ENCODE results near the gene RNF150.
"Not testable (repeated sequence)": the region's sequence is repeated elsewhere in the genome, so short reads cannot be mapped to it uniquely, and the experiment has no call there.

RNF150 gene

DNA sequence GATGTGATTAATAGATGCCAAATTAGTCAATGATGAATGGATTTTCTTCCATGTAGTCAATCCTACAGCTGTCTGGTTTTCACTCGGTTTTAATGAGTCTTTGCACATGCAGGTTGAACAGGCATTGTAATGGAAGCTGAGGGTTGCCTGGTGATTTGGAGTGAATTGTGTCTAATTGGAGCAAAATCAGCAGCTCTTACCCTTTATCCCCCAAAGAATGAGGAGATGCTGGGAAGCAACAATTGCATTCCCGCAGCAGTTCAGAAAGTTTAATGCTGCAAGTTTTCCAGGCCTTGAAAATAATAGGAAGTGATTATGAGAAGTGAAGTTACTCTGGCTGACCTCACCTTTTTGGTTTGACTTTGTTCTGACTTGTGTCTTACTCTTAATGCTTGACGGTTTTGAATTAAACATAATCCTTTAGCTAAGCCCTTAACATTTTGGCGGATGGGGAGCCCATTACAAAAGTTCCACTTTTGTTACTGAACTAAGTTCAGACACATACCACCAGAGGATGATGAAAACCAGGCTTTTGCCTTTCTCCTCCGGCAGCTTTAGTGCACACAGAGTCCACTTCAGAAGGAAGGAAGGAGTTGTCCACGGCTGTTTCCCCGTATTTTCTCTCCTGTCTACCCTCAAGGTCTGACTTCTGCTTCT lies 298.3 kb downstream of the RNF150 start:
- DNase-seq (ENCODE audit: low read depth in 1 of 2, low spot score in 1 of 2) = no peak

- DNase-seq (ENCODE audit: low read depth in 1 of 2, low spot score in 1 of 2) = no peak
Observed at GRCh38 chr4:140833280-140833679, 300.0 kb downstream of the RNF150 start.

GRCh38 chr4:140829825-140830224 lies 303.4 kb downstream of the RNF150 start:
- no peak for DNase-seq (ENCODE audit: low read depth in 1 of 2, low spot score in 1 of 2)

DNA sequence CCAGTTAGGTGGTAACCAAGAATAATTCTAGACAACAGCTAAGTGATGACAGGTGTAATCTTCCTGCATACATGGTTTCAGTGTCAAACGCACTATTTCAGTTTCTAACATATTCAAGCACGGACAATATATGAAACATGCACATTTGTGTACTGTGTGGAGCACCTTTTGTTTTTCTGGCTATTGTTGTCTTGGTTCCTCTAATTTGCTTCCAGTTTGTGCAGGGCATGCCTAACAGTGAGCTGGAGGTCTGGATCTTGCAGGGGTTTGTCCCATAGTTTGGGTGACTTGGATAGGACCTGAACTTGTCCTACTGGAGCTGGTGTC lies 306.6 kb downstream of the RNF150 start:
- DNase-seq (ENCODE audit: low read depth in 1 of 2, low spot score in 1 of 2) = no peak

- DNase-seq (ENCODE audit: low read depth in 1 of 2, low spot score in 1 of 2) = not testable (repeated sequence)
Observed at GRCh38 chr4:140820520-140820919, 312.7 kb downstream of the RNF150 start.

- DNase-seq (ENCODE audit: low read depth in 1 of 2, low spot score in 1 of 2) = no peak
Observed at GRCh38 chr4:140819610-140820009, 313.7 kb downstream of the RNF150 start.

- DNase-seq (ENCODE audit: low read depth in 1 of 2, low spot score in 1 of 2) = no peak
Observed at GRCh38 chr4:140818433-140818832, 314.8 kb downstream of the RNF150 start.

DNA sequence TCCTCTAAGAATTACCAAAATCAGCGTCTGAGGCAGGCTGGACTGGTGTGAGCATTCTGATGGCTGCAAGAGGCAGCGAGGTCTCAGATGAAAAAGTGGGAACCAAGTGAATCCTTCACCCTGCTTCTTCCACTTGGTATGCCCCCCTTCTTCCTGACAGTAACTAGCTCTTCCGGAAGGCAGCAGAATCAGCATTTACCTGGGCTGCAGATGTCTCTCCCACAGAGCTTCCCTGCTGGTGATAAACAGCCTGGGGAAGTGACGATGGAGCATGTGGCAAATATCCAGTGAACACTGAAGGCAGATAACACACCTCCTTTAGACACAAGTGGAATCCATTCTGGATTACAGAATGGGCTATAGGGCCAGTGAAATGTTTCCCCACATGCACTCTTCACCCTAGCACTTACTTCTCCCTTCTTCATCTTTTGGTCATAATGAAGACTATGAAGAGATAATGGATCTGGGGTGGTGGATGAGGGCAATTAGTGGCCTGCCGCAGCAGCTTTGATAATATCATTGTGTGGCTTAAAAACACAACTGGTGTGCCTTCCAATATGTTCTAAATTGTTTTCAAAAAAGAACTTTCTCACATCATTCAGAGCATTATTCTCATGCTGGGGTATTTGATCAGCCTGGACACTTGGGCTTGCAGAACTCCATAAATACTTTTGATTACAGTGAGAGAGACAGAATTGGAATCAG lies 316.3 kb downstream of the RNF150 start:
- DNase-seq (ENCODE audit: low read depth in 1 of 2, low spot score in 1 of 2) = no peak

- no peak for DNase-seq (ENCODE audit: low read depth in 1 of 2, low spot score in 1 of 2)
Observed at GRCh38 chr4:140813804-140814203, 319.5 kb downstream of the RNF150 start.

- no peak for DNase-seq (ENCODE audit: low read depth in 1 of 2, low spot score in 1 of 2)
Observed at GRCh38 chr4:140812916-140813315, 320.4 kb downstream of the RNF150 start.

GRCh38 chr4:140811429-140811828 lies 321.8 kb downstream of the RNF150 start:
- no peak for DNase-seq (ENCODE audit: low read depth in 1 of 2, low spot score in 1 of 2)

- DNase-seq (ENCODE audit: low read depth in 1 of 2, low spot score in 1 of 2) = not testable (repeated sequence)
Observed at GRCh38 chr4:140810591-140811169, 322.6 kb downstream of the RNF150 start.

Data from activated CD4-positive, alpha-beta T cell treated with anti-CD3 and anti-CD28 coated beads, Interleukin-2, amount 50 U/mL, for 24 hours (primary cell).